Body of pancreas (tissue), 4 donors: ENCODE data around the gene PSMD11. TPM values are rescaled to one million over a fixed set of nuclear protein-coding genes. Genes with fewer than 3 reads are reported as not detected.
"Not testable (repeated sequence)": the region's sequence is repeated elsewhere in the genome, so short reads cannot be mapped to it uniquely, and the experiment has no call there.

ENCODE experiments used
- ATAC-seq: fragments of 150-250 bp; one replicate; pipeline ENCODE4 v1.9.1; 2016
- DNase-seq, 4 donors: peaks; one replicate each; pipeline ENCODE4 v3.0.0-alpha.2; 2019
- H3K27ac ChIP-seq, 4 donors: fragments of 200-600 bp; sonication (generic); 1 replicate in 3 of 4; 2 replicates in 1 of 4; pipeline versions ENCODE4 v1.5.1 to v1.6.1; 2016 to 2019; ENCODE audit warnings: mild to moderate bottlenecking in 1 of 4, mixed read lengths in 1 of 4, moderate library complexity in 1 of 4
- H3K27me3 ChIP-seq, 2 donors: fragments of 200-600 bp; sonication (generic); one replicate each; pipeline ENCODE4 v1.6.0; 2016; ENCODE audit warnings: mild to moderate bottlenecking in 1 of 2
- H3K36me3 ChIP-seq, 2 donors: fragments of 200-600 bp; sonication (generic); replicated peaks in 1 of 2; 2 replicates each; pipeline ENCODE4 v1.5.1; 2016; ENCODE audit warnings: low read depth in 2 of 2; ENCODE audit not compliant: insufficient read depth in 1 of 2
- H3K4me1 ChIP-seq: fragments of 200-600 bp; sonication (generic); one replicate; pipeline ENCODE4 v1.6.0; 2016
- H3K4me3 ChIP-seq, 2 donors: fragments of 200-600 bp; sonication (generic); 1 replicate in 1 of 2; 2 replicates in 1 of 2; pipeline ENCODE4 v1.5.1; 2016 to 2019
- H3K9me3 ChIP-seq, 3 donors: fragments of 200-600 bp; sonication (generic); 1 replicate in 2 of 3; 2 replicates in 1 of 3; pipeline ENCODE4 v1.5.1; 2016
- CTCF ChIP-seq, 7 experiments: fragments of 450-650 bp in 4 of 7; fragments of 200-600 bp in 3 of 7; sonication (generic) in 3 of 7; IDR thresholded peaks; one replicate each; pipeline ENCODE4 v1.5.1; 2016 to 2019; ENCODE audit warnings: antibody characterized with exemption in 7 of 7
- POLR2A ChIP-seq, 3 donors: fragments of 450-650 bp; IDR thresholded peaks; one replicate each; pipeline ENCODE4 v1.6.1; 2016; ENCODE audit warnings: antibody characterized with exemption in 3 of 3, mild to moderate bottlenecking in 2 of 3
- WGBS, 2 donors: methylation state at CpG; one replicate each; pipeline ENCODE4 v1.1.5; 2017; 5-methylcytosine and 5-hydroxymethylcytosine counted together
- intact Hi-C: fragments of 100-400 bp; cut with DNase I; formaldehyde crosslinking; loops from one replicate; pipeline ENCODE4 v1.15.1; 2023
- total RNA-seq, 2 donors: library from RNA; depleted of rRNA; stranded (reverse); fragments of >200 nt; gene quantifications; one replicate each; pipeline ENCODE4 v1.1.0, GENCODE V29; 2016

Gene PSMD11
- total RNA-seq, 2 donors from 2014 or later = 18.9 to 24.7 TPM

GRCh38 chr17:32523827-32524552, 79.7 kb downstream of the PSMD11 start:
- Histone ChIP-seq H3K27me3 (no peaks in the 10 kb centered on the region), H3K27ac (no peak overlapping the region), H3K36me3 (no peaks in the 10 kb centered on the region), H3K4me3 (no peak overlapping the region), H3K9me3 (no peaks in the 10 kb centered on the region), H3K4me1 (peaks cover 10% of the 10 kb centered on the region)
- ATAC-seq (no peak), DNase-seq (no peak)
- intact Hi-C loops = no loop called here
- 88 to 90% methylated on average over 12 of the region's 12 CpGs for WGBS, 2 donors
- no peak for TF ChIP-seq CTCF (IDR thresholded peaks at IDR 0.05)
- TF ChIP-seq POLR2A (IDR thresholded peaks at IDR 0.05) = no peak

DNA sequence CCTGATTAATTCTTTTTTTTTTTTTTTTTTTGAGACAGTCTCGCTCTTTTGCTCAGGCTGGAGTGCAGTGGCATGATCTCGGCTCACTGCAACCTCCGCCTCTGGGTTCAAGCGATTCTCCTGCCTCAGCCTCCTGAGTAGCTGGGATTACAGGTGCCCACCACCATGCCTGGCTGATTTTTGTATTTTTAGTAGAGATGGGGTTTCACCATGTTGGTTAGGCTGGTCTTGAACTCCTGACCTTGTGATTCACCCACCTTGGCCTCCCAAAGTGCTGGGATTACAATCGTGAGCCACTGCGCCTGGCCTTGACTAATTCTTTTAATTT, 80.2 kb downstream of the PSMD11 start:
- H3K36me3 ChIP-seq, H3K4me1 ChIP-seq, H3K27me3 ChIP-seq, H3K9me3 ChIP-seq, ATAC-seq, DNase-seq, H3K4me3 ChIP-seq, H3K27ac ChIP-seq, intact Hi-C loops: not testable (repeated sequence)
- 90 to 91% methylated on average over 6 of the region's 6 CpGs for WGBS, 2 donors

- Histone ChIP-seq H3K9me3 (no peaks in the 10 kb centered on the region), H3K27me3 (no peaks in the 10 kb centered on the region), H3K4me3 (no peak overlapping the region), H3K27ac (no peak overlapping the region), H3K36me3 (no peaks in the 10 kb centered on the region), H3K4me1 (peaks cover under 1% of the 10 kb centered on the region)
- no peak for ATAC-seq
- TF ChIP-seq POLR2A (IDR thresholded peaks at IDR 0.05) (no peak), CTCF (IDR thresholded peaks at IDR 0.05) (no peak)
- intact Hi-C loops = no loop called here
- 36 to 44% methylated on average over 4 of the region's 4 CpGs for WGBS, 2 donors
- DNase-seq = no peak
These were observed 80.8 kb downstream of the PSMD11 start for GRCh38 chr17:32525122-32525521.

- no peak overlapping the region for H3K4me3 ChIP-seq
- DNase-seq (no peak), ATAC-seq (no peak)
- TF ChIP-seq POLR2A (IDR thresholded peaks at IDR 0.05) (no peak), CTCF (IDR thresholded peaks at IDR 0.05) (no peak)
- H3K27ac ChIP-seq = no peak overlapping the region
- intact Hi-C loops = no loop called here
- no peaks in the 10 kb centered on the region for H3K9me3 ChIP-seq
- no peaks in the 10 kb centered on the region for H3K36me3 ChIP-seq
- WGBS, 2 donors = 94 to 97% methylated on average over 4 of the region's 4 CpGs
- H3K4me1 ChIP-seq = no peaks in the 10 kb centered on the region
- H3K27me3 ChIP-seq = no peaks in the 10 kb centered on the region
These were observed 82.8 kb downstream of the PSMD11 start for GRCh38 chr17:32527146-32527545.

GRCh38 chr17:32528825-32529224, 84.5 kb downstream of the PSMD11 start:
- no peak for TF ChIP-seq CTCF (IDR thresholded peaks at IDR 0.05)
- no peak for TF ChIP-seq POLR2A (IDR thresholded peaks at IDR 0.05)
- ATAC-seq = no peak
- H3K4me3 ChIP-seq = no peak overlapping the region
- no peaks in the 10 kb centered on the region for H3K27me3 ChIP-seq
- no peaks in the 10 kb centered on the region for H3K4me1 ChIP-seq
- H3K36me3 ChIP-seq = no peaks in the 10 kb centered on the region
- intact Hi-C loops = no loop called here
- no peak overlapping the region for H3K27ac ChIP-seq
- H3K9me3 ChIP-seq = no peaks in the 10 kb centered on the region
- WGBS, 2 donors = 83 to 89% methylated on average over 7 of the region's 7 CpGs
- DNase-seq = no peak
